KOPT-K1 (cell line): ENCODE measurements around the gene BCL2.

Source experiments
- H3K27ac ChIP-seq: fragments of 200-600 bp; sonication (generic); 2 replicates; pipeline ENCODE4 v1.5.1; 2016; ENCODE audit warnings: antibody characterized with exemption, mild to moderate bottlenecking, low read depth, low read length; ENCODE audit not compliant: poor library complexity, severe bottlenecking
- H3K36me3 ChIP-seq: fragments of 200-600 bp; sonication (generic); 2 replicates; pipeline ENCODE4 v1.5.1; 2017; ENCODE audit warnings: antibody characterized with exemption, mild to moderate bottlenecking, low read length, moderate library complexity; ENCODE audit not compliant: insufficient read depth
- H3K9me3 ChIP-seq: fragments of 200-600 bp; sonication (generic); 2 replicates; pipeline ENCODE4 v1.5.1; 2017; ENCODE audit warnings: antibody characterized with exemption, low read length, mild to moderate bottlenecking; ENCODE audit not compliant: insufficient read depth, poor library complexity, severe bottlenecking

The BCL2 gene

GRCh38 chr18:63150942-63151421, 168.6 kb downstream of the BCL2 start:
- Histone ChIP-seq H3K36me3 (0 out of 2 replicates have a peak, but pooled peaks cover 3% of the 10 kb centered on the region), H3K27ac (peak overlapping the region; percentile 76), H3K9me3 (no peaks in the 10 kb centered on the region)

- H3K27ac ChIP-seq = peak overlapping the region; percentile 76
- no peaks in the 10 kb centered on the region for H3K9me3 ChIP-seq
- 0 out of 2 replicates have a peak, but pooled peaks cover 3% of the 10 kb centered on the region for H3K36me3 ChIP-seq
Observed at GRCh38 chr18:63150326-63150725, 169.2 kb downstream of the BCL2 start.

DNA sequence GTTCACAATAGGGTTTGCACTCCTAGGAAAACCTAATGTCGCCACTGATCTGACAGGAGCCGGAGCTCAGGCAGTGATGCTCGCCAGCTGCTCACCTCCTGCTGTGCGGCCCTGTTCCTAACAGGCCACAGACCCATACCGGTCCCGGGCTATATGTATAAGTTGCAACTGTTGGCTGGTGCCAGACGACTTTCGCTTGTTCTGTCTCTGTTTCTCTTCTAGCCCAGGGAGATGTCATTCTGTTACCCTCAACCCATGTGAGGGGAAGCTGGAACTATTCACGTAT, 170.3 kb downstream of the BCL2 start:
- Histone ChIP-seq H3K36me3 (0 out of 2 replicates have a peak, but pooled peaks cover 3% of the 10 kb centered on the region), H3K9me3 (no peaks in the 10 kb centered on the region), H3K27ac (no peak overlapping the region)

GRCh38 chr18:63148449-63149301, 170.9 kb downstream of the BCL2 start:
- H3K27ac ChIP-seq = no peak overlapping the region
- H3K9me3 ChIP-seq = no peaks in the 10 kb centered on the region
- 0 out of 2 replicates have a peak, but pooled peaks cover 3% of the 10 kb centered on the region for H3K36me3 ChIP-seq

- H3K27ac ChIP-seq = no peak overlapping the region
- H3K9me3 ChIP-seq = no peaks in the 10 kb centered on the region
- H3K36me3 ChIP-seq = 0 out of 2 replicates have a peak, but pooled peaks cover 3% of the 10 kb centered on the region
Observed at GRCh38 chr18:63147973-63148372, 171.6 kb downstream of the BCL2 start.

- Histone ChIP-seq H3K27ac (no peak overlapping the region), H3K9me3 (no peaks in the 10 kb centered on the region)
Observed at GRCh38 chr18:63146828-63147409, 172.7 kb downstream of the BCL2 start.

GRCh38 chr18:63145851-63146555, 173.6 kb downstream of the BCL2 start:
- Histone ChIP-seq H3K36me3 (0 out of 2 replicates have a peak, but pooled peaks cover 3% of the 10 kb centered on the region), H3K9me3 (no peaks in the 10 kb centered on the region), H3K27ac (no peak overlapping the region)

More at GRCh38 chr18:63146828-63147409, 172.7 kb downstream of the BCL2 start:
- 0 out of 2 replicates have a peak, but pooled peaks cover 3% of the 10 kb centered on the region for H3K36me3 ChIP-seq

DNA sequence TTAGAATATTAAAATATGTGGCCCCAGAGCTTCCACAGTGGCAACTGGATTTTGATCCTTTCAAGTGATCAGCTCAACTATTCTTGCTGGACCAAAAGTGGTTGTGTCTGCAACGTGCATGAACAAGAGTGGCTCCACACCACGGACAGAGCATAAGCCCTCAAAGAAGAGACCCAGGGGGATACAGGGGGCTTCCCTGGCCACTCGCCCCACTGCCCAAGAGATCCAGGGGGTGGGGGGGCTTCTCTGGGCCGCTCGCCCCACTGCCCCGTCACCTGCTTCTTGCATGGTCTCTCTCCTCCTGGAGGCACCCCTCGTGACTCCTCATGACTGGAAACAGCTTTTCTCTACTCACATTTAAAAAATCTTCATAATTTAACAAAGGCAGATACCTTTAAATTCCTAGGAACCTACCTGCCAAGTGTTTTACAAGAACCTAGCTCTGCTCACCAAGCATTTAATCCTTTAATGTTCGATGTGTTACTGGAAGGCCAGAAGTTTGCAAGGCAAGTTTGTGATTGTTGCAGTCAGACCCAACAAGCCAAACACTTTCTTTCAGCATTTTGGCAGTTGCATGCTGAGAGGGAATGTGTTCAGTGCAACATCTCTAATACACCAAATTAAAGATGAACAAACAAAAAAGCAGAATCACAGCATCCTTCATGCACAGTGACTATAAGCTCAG, 174.3 kb downstream of the BCL2 start:
- H3K36me3 ChIP-seq = 0 out of 2 replicates have a peak, but pooled peaks cover 3% of the 10 kb centered on the region
- H3K9me3 ChIP-seq = no peaks in the 10 kb centered on the region
- H3K27ac ChIP-seq = no peak overlapping the region

GRCh38 chr18:63144748-63145147, 174.8 kb downstream of the BCL2 start:
- H3K27ac ChIP-seq = no peak overlapping the region
- H3K36me3 ChIP-seq = 0 out of 2 replicates have a peak, but pooled peaks cover 3% of the 10 kb centered on the region
- no peaks in the 10 kb centered on the region for H3K9me3 ChIP-seq

DNA sequence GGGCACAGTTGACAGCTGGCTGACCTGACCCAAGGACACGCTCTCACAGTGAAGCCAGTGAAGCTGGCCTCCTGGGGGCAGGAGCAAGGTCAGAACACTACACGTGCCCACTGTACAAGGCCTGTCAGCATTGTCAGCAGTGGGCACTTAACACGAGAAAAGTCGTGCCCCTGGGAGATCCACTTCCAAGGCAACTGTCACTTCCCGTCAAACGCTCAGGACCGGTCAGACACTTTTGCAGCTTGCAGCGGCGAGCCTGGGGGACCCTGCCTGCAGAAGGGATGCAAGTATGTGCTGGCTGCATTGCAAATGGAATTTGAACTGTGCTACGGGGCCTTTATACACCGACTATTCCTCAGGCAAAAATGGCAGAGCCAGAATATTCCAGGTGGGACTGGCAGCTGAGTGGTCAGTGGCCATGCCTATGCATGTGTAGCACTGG, 176.2 kb downstream of the BCL2 start:
- H3K36me3 ChIP-seq = no peaks in the 10 kb centered on the region
- H3K27ac ChIP-seq = no peak overlapping the region
- H3K9me3 ChIP-seq = no peaks in the 10 kb centered on the region

GRCh38 chr18:63142594-63143225, 176.9 kb downstream of the BCL2 start:
- Histone ChIP-seq H3K36me3 (no peaks in the 10 kb centered on the region), H3K27ac (no peak overlapping the region), H3K9me3 (no peaks in the 10 kb centered on the region)

DNA sequence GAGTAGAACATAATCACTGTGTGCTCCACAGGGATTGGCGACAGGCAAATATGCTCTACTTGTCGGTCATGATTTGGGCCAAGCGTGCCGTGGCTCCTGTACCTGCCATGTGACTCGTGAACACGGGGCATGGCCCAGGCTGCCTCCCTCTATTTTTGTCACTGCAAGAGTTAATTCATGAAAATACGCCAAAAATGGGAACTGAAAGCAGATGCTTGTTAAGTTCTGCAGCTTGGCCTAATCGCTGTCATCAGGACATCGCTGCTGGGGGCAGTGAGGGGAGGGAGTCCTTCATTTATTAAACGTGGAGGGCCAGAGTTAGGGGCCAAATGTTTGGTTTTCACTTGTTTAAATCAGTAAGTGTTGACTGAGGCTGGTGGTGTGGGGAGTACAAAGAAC, 177.8 kb downstream of the BCL2 start:
- no peaks in the 10 kb centered on the region for H3K9me3 ChIP-seq
- H3K27ac ChIP-seq = no peak overlapping the region
- no peaks in the 10 kb centered on the region for H3K36me3 ChIP-seq

DNA sequence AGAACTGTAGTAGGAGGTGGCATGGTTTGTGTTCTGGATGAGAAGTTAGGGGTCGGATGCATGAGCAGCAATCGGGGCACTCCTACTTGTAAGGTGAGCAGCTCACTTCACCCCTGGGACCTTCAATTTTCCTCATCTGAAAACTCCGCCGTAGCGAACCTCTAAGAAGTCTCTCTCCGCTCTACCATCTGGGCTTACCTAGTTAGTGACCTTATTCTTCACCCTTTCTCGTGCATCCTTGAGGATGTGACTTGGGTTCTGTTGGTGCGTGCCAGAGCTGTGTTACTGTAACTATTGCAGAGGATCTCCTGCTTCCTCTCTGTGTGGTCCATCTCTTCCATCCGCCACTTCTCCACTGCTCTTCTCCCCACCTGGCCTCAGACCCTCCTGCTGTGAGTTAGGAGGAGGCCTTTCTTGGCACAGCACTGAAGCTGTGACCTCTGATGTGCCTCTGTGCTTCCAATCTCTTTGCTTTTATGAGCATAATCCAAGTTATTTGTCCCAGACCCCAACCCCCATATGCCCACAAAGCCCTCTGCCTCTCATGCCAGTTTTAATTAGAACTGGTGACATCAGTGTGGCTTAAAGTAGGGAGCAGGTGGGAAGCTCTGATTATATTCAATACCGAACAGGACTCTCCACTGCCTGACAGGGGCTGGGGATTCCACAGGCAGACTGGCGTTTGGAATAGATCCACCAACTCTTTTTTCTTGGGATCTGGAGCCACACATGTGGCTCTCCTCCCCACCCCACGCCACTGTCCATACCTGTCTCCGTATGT, 178.4 kb downstream of the BCL2 start:
- H3K9me3 ChIP-seq = no peaks in the 10 kb centered on the region
- no peak overlapping the region for H3K27ac ChIP-seq

DNA sequence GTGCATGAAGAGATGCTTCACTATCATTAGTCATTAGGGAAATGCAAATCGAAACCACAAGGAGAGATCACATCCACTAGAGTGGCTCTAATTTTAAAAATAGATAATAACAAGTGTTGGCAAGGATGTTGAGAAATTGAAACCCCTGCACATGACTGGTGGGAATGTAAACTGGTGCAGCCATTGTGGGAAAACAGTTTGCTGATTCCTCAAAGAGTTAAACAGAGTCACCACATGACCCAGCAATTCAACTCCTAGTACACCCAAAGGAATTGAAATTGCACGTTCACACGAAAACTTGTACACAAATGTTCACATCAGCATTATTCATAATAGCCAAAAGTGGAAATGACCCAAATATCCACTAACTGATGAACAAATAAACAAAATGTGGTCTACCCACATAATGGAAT, 179.5 kb downstream of the BCL2 start:
- no peak overlapping the region for H3K27ac ChIP-seq
- no peaks in the 10 kb centered on the region for H3K9me3 ChIP-seq
- H3K36me3 ChIP-seq = no peaks in the 10 kb centered on the region

More for the DNA sequence above, 178.4 kb downstream of the BCL2 start:
- H3K36me3 ChIP-seq = no peaks in the 10 kb centered on the region
